K562 (cell line): Measurements from ENCODE around the gene VTN. TPM values are rescaled to one million over a fixed set of nuclear protein-coding genes. Genes with fewer than 3 reads are reported as not detected.

Source experiments
- ATF2 ChIP-seq: sonication (generic); formaldehyde crosslinking; IDR thresholded peaks from 2 replicates; pipeline ENCODE4 v1.8.1; 2022; ENCODE audit warnings: missing genetic modification reagents
- CBFA2T3 ChIP-seq: fragments of 450-650 bp; IDR thresholded peaks from 2 replicates; pipeline ENCODE4 v1.6.1; 2017
- ESRRA ChIP-seq: fragments of 450-650 bp; IDR thresholded peaks from 2 replicates; pipeline ENCODE4 v1.6.1; 2014; ENCODE audit warnings: low read depth, mild to moderate bottlenecking, moderate library complexity, borderline replicate concordance
- MAFF ChIP-seq: IDR thresholded peaks from 2 replicates; pipeline ENCODE4 v1.6.1; 2012; ENCODE audit warnings: low read length, improper control_type of control experiment
- NFYB ChIP-seq: IDR thresholded peaks from 2 replicates; pipeline ENCODE4 v1.6.1; 2011; ENCODE audit warnings: mild to moderate bottlenecking, moderate library complexity; ENCODE audit not compliant: insufficient read length; ENCODE audit errors: extremely low read depth
- POLR2A ChIP-seq: fragments of 450-650 bp; conservative IDR thresholded peaks from 2 replicates; pipeline ENCODE4 v1.6.1; 2016
- POLR2G ChIP-seq: fragments of 200-400 bp; formaldehyde crosslinking; IDR thresholded peaks from 2 replicates; pipeline ENCODE4 v1.6.1; 2017; ENCODE audit warnings: low read depth, mild to moderate bottlenecking, antibody characterized with exemption, low read length, moderate library complexity
- SRSF9 ChIP-seq: fragments of 200-400 bp; formaldehyde crosslinking; IDR thresholded peaks from 2 replicates; pipeline ENCODE4 v1.6.1; 2017; ENCODE audit warnings: low read depth, low read length, borderline replicate concordance
- TCF15 ChIP-seq: fragments of 250-450 bp; sonication (Bioruptor Pico); IDR thresholded peaks from 2 replicates; pipeline ENCODE4 v1.8.0; 2022; ENCODE audit warnings: moderate library complexity, mild to moderate bottlenecking, inconsistent platforms
- TOE1 ChIP-seq, 2 experiments: fragments of 450-650 bp in 1 of 2; sonication (generic) in 1 of 2; formaldehyde crosslinking in 1 of 2; IDR thresholded peaks; 2 replicates each; pipeline versions ENCODE4 v1.7.1 to v1.8.0; 2016 to 2022; ENCODE audit warnings: borderline replicate concordance in 2 of 2, mild to moderate bottlenecking in 2 of 2, antibody characterized with exemption in 1 of 2, inconsistent platforms in 1 of 2, low read depth in 1 of 2, missing genetic modification reagents in 1 of 2, moderate library complexity in 1 of 2
- XRCC4 ChIP-seq: IDR thresholded peaks from one replicate; pipeline ENCODE4 v1.6.1; 2011; ENCODE audit not compliant: insufficient read depth, insufficient read length; ENCODE audit errors: extremely low read depth
- ZHX1 ChIP-seq: fragments of 150-350 bp; conservative IDR thresholded peaks from 2 replicates; pipeline ENCODE4 v1.6.1; 2014; ENCODE audit warnings: low read length
- ZZZ3 ChIP-seq: fragments of 450-650 bp; IDR thresholded peaks from 2 replicates; pipeline ENCODE4 v1.6.1; 2016; ENCODE audit warnings: antibody characterized with exemption, mild to moderate bottlenecking, moderate library complexity
- polyA plus RNA-seq, 8 experiments: library from polyadenylated mRNA; depleted of rRNA in 4 of 8; stranded (reverse) in 5 of 8; unstranded in 3 of 8; fragments of >200 nt; fragmentation: Nextera tagmentation in 2 of 8; fragmentation: Illumina TruSeq in 1 of 8; extraction: Ambion mirVana in 2 of 8; extraction: Trizol in 1 of 8; gene quantifications; 2 replicates each; pipeline versions ENCODE4 v1.2.1 to v1.2.3, GENCODE V29; 2011 to 2014; ENCODE audit warnings: inconsistent platforms in 1 of 8, missing spikeins in 1 of 8
- total RNA-seq, 7 experiments: library from RNA; depleted of rRNA in 6 of 7; stranded (reverse); fragments of >200 nt in 6 of 7; fragmentation: Illumina TruSeq in 2 of 7; extraction: Trizol in 2 of 7; gene quantifications; 2 replicates each; pipeline versions ENCODE4 v1.2.1 to v1.2.3, GENCODE V29; 2011 to 2021; ENCODE audit warnings: low replicate concordance in 1 of 7
- TF ChIP-seq, protein P1 (sequence below), 2 experiments: fragments of 150-350 bp in 1 of 2; IDR thresholded peaks; 2 replicates each; pipeline ENCODE4 v1.6.1; 2012 to 2016; ENCODE audit warnings: low read depth in 2 of 2, low read length in 2 of 2, mild to moderate bottlenecking in 1 of 2, moderate library complexity in 1 of 2
- TF ChIP-seq, protein P2 (sequence below): fragments of 450-650 bp; IDR thresholded peaks from 2 replicates; pipeline ENCODE4 v1.6.1; 2016; ENCODE audit warnings: missing biosample characterization, missing genetic modification characterization
- TF ChIP-seq, protein P3 (sequence below): IDR thresholded peaks from 2 replicates; pipeline ENCODE4 v1.6.1; 2016; ENCODE audit warnings: missing genetic modification characterization, missing compliant biosample characterization

VTN gene
- total and polyA plus RNA-seq, 9 of the 15 experiments (the other 6 are each of a cell fraction or from before 2014, with no cell fraction given): 0.13 to 1.0 (median 0.29) TPM; not detected in 1

GRCh38 chr17:28335201-28335958 is 34.7 kb downstream of the VTN start, which contains the start of the genes IFT20 and TNFAIP1 (continued):
- TF ChIP-seq, protein P1, sequence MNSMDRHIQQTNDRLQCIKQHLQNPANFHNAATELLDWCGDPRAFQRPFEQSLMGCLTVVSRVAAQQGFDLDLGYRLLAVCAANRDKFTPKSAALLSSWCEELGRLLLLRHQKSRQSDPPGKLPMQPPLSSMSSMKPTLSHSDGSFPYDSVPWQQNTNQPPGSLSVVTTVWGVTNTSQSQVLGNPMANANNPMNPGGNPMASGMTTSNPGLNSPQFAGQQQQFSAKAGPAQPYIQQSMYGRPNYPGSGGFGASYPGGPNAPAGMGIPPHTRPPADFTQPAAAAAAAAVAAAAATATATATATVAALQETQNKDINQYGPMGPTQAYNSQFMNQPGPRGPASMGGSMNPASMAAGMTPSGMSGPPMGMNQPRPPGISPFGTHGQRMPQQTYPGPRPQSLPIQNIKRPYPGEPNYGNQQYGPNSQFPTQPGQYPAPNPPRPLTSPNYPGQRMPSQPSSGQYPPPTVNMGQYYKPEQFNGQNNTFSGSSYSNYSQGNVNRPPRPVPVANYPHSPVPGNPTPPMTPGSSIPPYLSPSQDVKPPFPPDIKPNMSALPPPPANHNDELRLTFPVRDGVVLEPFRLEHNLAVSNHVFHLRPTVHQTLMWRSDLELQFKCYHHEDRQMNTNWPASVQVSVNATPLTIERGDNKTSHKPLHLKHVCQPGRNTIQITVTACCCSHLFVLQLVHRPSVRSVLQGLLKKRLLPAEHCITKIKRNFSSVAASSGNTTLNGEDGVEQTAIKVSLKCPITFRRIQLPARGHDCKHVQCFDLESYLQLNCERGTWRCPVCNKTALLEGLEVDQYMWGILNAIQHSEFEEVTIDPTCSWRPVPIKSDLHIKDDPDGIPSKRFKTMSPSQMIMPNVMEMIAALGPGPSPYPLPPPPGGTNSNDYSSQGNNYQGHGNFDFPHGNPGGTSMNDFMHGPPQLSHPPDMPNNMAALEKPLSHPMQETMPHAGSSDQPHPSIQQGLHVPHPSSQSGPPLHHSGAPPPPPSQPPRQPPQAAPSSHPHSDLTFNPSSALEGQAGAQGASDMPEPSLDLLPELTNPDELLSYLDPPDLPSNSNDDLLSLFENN (IDR thresholded peaks at IDR 0.05; ENCODE audit: low read depth in 2 of 2, low read length in 2 of 2): no peak
- TF ChIP-seq, protein P2, sequence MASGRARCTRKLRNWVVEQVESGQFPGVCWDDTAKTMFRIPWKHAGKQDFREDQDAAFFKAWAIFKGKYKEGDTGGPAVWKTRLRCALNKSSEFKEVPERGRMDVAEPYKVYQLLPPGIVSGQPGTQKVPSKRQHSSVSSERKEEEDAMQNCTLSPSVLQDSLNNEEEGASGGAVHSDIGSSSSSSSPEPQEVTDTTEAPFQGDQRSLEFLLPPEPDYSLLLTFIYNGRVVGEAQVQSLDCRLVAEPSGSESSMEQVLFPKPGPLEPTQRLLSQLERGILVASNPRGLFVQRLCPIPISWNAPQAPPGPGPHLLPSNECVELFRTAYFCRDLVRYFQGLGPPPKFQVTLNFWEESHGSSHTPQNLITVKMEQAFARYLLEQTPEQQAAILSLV (tag): no peak
- TF ChIP-seq ZHX1: no peak
- no peak; the same call in 1 of the 2 replicates for TF ChIP-seq TOE1 (IDR thresholded peaks at IDR 0.05; ENCODE audit: borderline replicate concordance)
- no peak for TF ChIP-seq TOE1 (CRISPR knock-in tag; IDR thresholded peaks at IDR 0.05; ENCODE audit: borderline replicate concordance, low read depth)
- no peak for TF ChIP-seq CBFA2T3
- no peak for TF ChIP-seq MAFF
- TF ChIP-seq ESRRA: no peak
- no peak for TF ChIP-seq SRSF9
- no peak for TF ChIP-seq ZZZ3
- TF ChIP-seq POLR2G: peak; percentile 91
- TF ChIP-seq, protein P3, sequence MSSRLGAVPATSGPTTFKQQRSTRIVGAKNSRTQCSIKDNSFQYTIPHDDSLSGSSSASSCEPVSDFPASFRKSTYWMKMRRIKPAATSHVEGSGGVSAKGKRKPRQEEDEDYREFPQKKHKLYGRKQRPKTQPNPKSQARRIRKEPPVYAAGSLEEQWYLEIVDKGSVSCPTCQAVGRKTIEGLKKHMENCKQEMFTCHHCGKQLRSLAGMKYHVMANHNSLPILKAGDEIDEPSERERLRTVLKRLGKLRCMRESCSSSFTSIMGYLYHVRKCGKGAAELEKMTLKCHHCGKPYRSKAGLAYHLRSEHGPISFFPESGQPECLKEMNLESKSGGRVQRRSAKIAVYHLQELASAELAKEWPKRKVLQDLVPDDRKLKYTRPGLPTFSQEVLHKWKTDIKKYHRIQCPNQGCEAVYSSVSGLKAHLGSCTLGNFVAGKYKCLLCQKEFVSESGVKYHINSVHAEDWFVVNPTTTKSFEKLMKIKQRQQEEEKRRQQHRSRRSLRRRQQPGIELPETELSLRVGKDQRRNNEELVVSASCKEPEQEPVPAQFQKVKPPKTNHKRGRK: no peak
- TF ChIP-seq POLR2A: peak; percentile 79
- TF ChIP-seq NFYB: no peak
- TF ChIP-seq ATF2: peak; percentile 93
- TF ChIP-seq XRCC4: no peak
- TF ChIP-seq TCF15: no peak
